B cell (primary cell): ENCODE data around the gene UNC119B. TPM values are rescaled to one million over a fixed set of nuclear protein-coding genes. Genes with fewer than 3 reads are reported as not detected.
A peak's percentile ranks its signal among the peaks of the same experiment; 100 is the strongest.

ENCODE experiments used
- ATAC-seq: fragments of 200-7000 bp; cut with Tn5 transposase; one replicate; pipeline ENCODE4 v1.10.0; 2021; ENCODE audit warnings: low read depth, mild to moderate bottlenecking, moderate number of reproducible peaks, moderate library complexity
- CTCF ChIA-PET: fragments of 350-600 bp; sonication (Branson Sonifier 250); formaldehyde crosslinking; loops from one replicate; lab custom pipeline; 2021; ENCODE audit warnings: antibody characterized with exemption, inconsistent platforms; lab: Charles Lee
- POLR2A ChIA-PET: fragments of 350-600 bp; sonication (Branson Sonifier 250); formaldehyde crosslinking; loops from one replicate; lab custom pipeline; 2021; ENCODE audit warnings: antibody characterized with exemption; lab: Charles Lee
- DNase-seq: peaks from one replicate; pipeline ENCODE4 v3.0.0; 2013
- H2AFZ ChIP-seq: 2 replicates; pipeline ENCODE4 v1.6.1; 2012; ENCODE audit warnings: mild to moderate bottlenecking, low read depth, low read length; ENCODE audit not compliant: insufficient read depth, poor library complexity, severe bottlenecking
- H3K27ac ChIP-seq, 2 donors: 1 replicate in 1 of 2; 2 replicates in 1 of 2; pipeline ENCODE4 v1.5.1; 2012 to 2013; ENCODE audit warnings: low read length in 2 of 2, mild to moderate bottlenecking in 2 of 2, moderate library complexity in 1 of 2
- H3K27me3 ChIP-seq, 4 experiments: fragments of 200-600 bp in 1 of 4; sonication (generic) in 1 of 4; replicated peaks in 1 of 4; 1 replicate in 2 of 4; 2 replicates in 2 of 4; pipeline versions ENCODE4 v1.6.1 to v1.7.0; 2013 to 2016; ENCODE audit warnings: low read length in 3 of 4, mild to moderate bottlenecking in 2 of 4, mixed read lengths in 1 of 4, moderate library complexity in 1 of 4; ENCODE audit not compliant: insufficient read depth in 4 of 4, control insufficient read depth in 3 of 4; ENCODE audit errors: control extremely low read depth in 1 of 4
- H3K36me3 ChIP-seq, 2 experiments: replicated peaks in 1 of 2; 1 replicate in 1 of 2; 2 replicates in 1 of 2; pipeline versions ENCODE4 v1.6.1 to v1.7.1; 2013; ENCODE audit warnings: low read length in 1 of 2; ENCODE audit not compliant: insufficient read depth in 2 of 2, control insufficient read depth in 1 of 2; ENCODE audit errors: control extremely low read depth in 1 of 2, extremely low read depth in 1 of 2
- H3K4me1 ChIP-seq, 2 donors: fragments of 200-600 bp in 1 of 2; sonication (generic) in 1 of 2; 1 replicate in 1 of 2; 2 replicates in 1 of 2; pipeline versions ENCODE4 v1.5.1 to v1.6.1; 2013 to 2017; ENCODE audit warnings: low read length in 2 of 2; ENCODE audit not compliant: control insufficient read depth in 2 of 2, insufficient read depth in 2 of 2
- H3K4me2 ChIP-seq: replicated peaks from 2 replicates; pipeline ENCODE3; 2012; ENCODE audit warnings: mild to moderate bottlenecking, low read depth, low read length; ENCODE audit not compliant: poor library complexity, severe bottlenecking
- H3K4me3 ChIP-seq, 5 experiments: fragments of 200-600 bp in 1 of 5; sonication (generic) in 1 of 5; 1 replicate in 3 of 5; 2 replicates in 2 of 5; pipeline versions ENCODE4 v1.5.1 to v1.7.0; 2011 to 2016; ENCODE audit warnings: low read length in 4 of 5, mild to moderate bottlenecking in 4 of 5, low read depth in 2 of 5, control low read depth in 1 of 5, moderate library complexity in 1 of 5; ENCODE audit not compliant: insufficient read depth in 1 of 5; ENCODE audit errors: control extremely low read depth in 1 of 5, extremely low read depth in 1 of 5
- H3K79me2 ChIP-seq: fragments of 200-600 bp; sonication (generic); one replicate; pipeline ENCODE4 v1.6.0; 2016; ENCODE audit warnings: low read length; ENCODE audit not compliant: control insufficient read depth, insufficient read depth
- H3K9ac ChIP-seq: fragments of 200-600 bp; sonication (generic); 2 replicates; pipeline ENCODE4 v1.6.1; 2017; ENCODE audit warnings: mild to moderate bottlenecking, low read length, moderate library complexity
- H3K9me3 ChIP-seq, 3 donors: one replicate each; pipeline versions ENCODE4 v1.6.1 to v1.7.1; 2013; ENCODE audit warnings: low read length in 2 of 3; ENCODE audit not compliant: control insufficient read depth in 2 of 3, insufficient read depth in 1 of 3; ENCODE audit errors: control extremely low read depth in 1 of 3
- H4K20me1 ChIP-seq: 2 replicates; pipeline ENCODE4 v1.6.0; 2012; ENCODE audit warnings: mild to moderate bottlenecking, low read length; ENCODE audit not compliant: insufficient read depth, control insufficient read depth, poor library complexity, severe bottlenecking
- H3K27ac Mint-ChIP-seq: one replicate; pipeline ENCODE4 v1.8.0; 2021; ENCODE audit warnings: mixed read lengths
- H3K27me3 Mint-ChIP-seq: one replicate; pipeline ENCODE4 v1.8.0; 2021; ENCODE audit warnings: mixed read lengths
- H3K4me1 Mint-ChIP-seq: one replicate; pipeline ENCODE4 v1.8.0; 2021; ENCODE audit warnings: mixed read lengths
- H3K4me3 Mint-ChIP-seq: one replicate; pipeline ENCODE4 v1.8.0; 2021; ENCODE audit warnings: mixed read lengths
- H3K9me3 Mint-ChIP-seq: one replicate; pipeline ENCODE4 v1.8.0; 2022; ENCODE audit warnings: mixed read lengths; ENCODE audit not compliant: insufficient read depth
- CTCF ChIP-seq: fragments of 200-600 bp; IDR thresholded peaks from one replicate; pipeline ENCODE4 v1.8.0; 2022; ENCODE audit warnings: antibody characterized with exemption, mild to moderate bottlenecking
- EZH2 ChIP-seq: IDR thresholded peaks from 2 replicates; pipeline ENCODE4 v1.6.1; 2012; ENCODE audit warnings: borderline replicate concordance, low read depth, mild to moderate bottlenecking, moderate library complexity, low read length; ENCODE audit not compliant: insufficient read depth, poor library complexity, severe bottlenecking
- WGBS: methylation state at CpG from one replicate; pipeline ENCODE4 v1.1.5; 2013; ENCODE audit warnings: missing lambda C conversion rate; ENCODE audit not compliant: insufficient coverage; 5-methylcytosine and 5-hydroxymethylcytosine counted together
- intact Hi-C: fragments of 100-400 bp; cut with micrococcal nuclease; formaldehyde crosslinking; loops from one replicate; pipeline ENCODE4 v1.10.0; 2022
- polyA plus RNA-seq: library from polyadenylated mRNA; depleted of rRNA; stranded (reverse); fragments of >200 nt; gene quantifications from 2 replicates; pipeline ENCODE4 v1.2.3, GENCODE V29; 2012
- total RNA-seq, 2 donors: library from RNA; stranded (reverse); fragments of 120-200 nt in 1 of 2; gene quantifications; 1 replicate in 1 of 2; 2 replicates in 1 of 2; pipeline versions ENCODE4 v1.2.3 to v1.2.4, GENCODE V29; 2013 to 2022

Gene UNC119B
- total and polyA plus RNA-seq, 2 donors (not counting 1 experiment from before 2014, with no cell fraction given): 7.2 to 22.7 TPM

- peak overlapping the region; percentile 10 for H3K27ac Mint-ChIP-seq
- H3K27me3 Mint-ChIP-seq: no peaks in the 10 kb centered on the region
- Histone ChIP-seq H3K4me2 (no peak overlapping the region), H2AFZ (no peak overlapping the region), H3K9me3 (no peaks in the 10 kb centered on the region), H4K20me1 (peaks cover 38% of the 10 kb centered on the region), H3K36me3 (peaks cover 3 to 51% of the 10 kb centered on the region in 2 experiments), H3K27ac (no peak overlapping the region), H3K4me1 (peaks cover 15 to 16% of the 10 kb centered on the region in 2 donors), H3K79me2 (no peaks in the 10 kb centered on the region), H3K9ac (no peak overlapping the region), H3K4me3 (no peak overlapping the region), H3K27me3 (no peaks in the 10 kb centered on the region)
- no peaks in the 10 kb centered on the region for H3K9me3 Mint-ChIP-seq
- H3K4me3 Mint-ChIP-seq: no peak overlapping the region
- no peak for TF ChIP-seq EZH2
- no peak for TF ChIP-seq CTCF
- 32% methylated on average over 7 of the region's 11 CpGs for WGBS
- ChIA-PET CTCF (interaction anchor here (0.9 to 1.8 kb wide), 5 partner anchors 8 to 74 kb away, joined by 3 to 6 read pairs (median 4); no protein-coding TSS in a partner anchor), POLR2A (no interaction called here)
- DNase-seq: no peak
- peaks cover 21% of the 10 kb centered on the region for H3K4me1 Mint-ChIP-seq
- no peak for ATAC-seq
- intact Hi-C loops: no loop called here
Measured at GRCh38 chr12:120719496-120720233, 9.4 kb downstream of the UNC119B start.
